Retina (tissue), 1 donor: Measurements from ENCODE around the gene NBEA.

Experiments
- DNase-seq: peaks from one replicate; pipeline ENCODE4 v3.0.0-alpha.2; 2016

NBEA gene

DNA sequence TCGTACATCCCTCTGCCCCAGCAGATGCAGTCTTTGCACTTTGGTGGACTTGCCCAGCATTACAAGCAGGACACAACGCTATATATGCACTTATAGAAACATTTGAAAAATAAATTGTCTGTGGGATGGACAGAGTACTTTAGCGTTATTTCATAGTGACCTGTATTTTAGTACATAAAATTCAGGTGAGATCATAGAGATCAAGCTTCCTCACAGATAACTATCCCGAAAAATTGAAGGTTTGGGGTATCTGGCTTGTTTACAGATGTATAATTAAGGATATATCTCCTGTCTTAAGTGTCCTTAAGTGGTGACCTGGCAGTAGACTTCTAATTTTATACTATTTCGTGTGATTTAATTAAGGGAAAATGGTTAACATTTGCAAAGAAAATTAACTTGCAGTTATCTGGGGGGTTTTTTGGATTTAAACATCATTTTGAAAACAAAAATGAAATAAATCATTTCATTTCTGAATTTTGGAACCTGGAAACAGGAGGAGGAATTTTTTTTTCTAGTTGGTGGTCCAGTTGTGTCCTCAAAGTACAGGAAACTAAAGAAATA, 535.4 kb downstream of the NBEA start:
- DNase-seq = no peak

DNA sequence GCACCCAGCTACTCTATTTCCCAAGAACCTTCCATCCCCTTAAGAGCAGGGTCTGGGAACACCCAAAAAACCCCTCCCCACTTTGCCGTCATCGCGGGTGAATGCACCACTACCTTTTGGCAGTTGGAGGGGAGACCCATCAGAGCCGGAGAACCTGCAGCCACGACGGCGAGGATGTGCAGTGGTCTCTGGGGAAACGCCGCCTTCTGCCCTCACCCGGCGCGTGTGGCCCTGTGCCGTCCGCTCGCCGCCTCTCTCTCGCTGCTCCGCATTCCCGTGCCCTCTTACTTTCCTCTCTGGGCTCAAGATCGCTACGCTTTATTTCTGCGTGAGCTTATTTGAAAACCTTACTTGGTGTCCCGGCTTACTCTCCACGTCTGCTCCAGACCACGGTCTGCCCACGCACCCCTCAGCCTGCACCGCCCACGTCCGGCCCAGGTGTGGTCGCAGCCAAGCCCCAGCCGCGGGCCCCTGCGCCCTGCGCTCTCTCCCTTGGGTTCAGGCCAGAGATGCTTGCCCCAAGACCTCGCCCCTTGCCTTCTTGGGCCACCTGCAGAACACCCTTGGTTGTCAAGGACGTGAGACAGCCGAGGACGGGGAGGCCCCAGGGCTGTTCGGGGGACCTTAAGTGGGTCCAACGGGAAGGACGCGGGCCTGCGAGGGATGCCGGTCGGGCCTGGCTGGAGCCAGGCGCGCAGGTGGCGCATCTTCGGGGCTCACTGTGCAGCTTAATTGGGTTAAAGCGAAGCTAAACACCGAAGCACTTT, 536.4 kb downstream of the NBEA start:
- peak; percentile 91 for DNase-seq

DNA sequence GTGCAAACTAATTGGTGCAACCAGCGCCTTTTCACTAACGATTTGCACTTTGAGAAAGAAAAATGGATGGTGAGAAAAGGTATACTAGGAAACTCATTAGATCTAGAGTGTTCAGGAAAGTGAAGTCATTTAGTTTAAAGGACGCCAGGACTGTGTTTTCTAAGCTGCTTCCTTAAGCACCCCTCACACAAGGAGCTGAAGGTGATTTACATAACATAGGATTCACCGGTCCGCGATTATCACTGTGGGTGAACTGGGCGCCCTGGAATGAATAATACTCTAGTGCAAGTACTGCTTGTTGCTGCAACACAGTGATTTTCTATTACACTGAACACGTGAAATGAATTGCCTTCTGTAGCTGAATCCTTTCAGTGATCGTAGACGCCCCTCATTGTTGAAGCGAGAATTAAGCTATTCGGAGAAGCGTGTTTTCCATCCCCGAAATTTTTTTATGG, 537.0 kb downstream of the NBEA start:
- no peak for DNase-seq

DNA sequence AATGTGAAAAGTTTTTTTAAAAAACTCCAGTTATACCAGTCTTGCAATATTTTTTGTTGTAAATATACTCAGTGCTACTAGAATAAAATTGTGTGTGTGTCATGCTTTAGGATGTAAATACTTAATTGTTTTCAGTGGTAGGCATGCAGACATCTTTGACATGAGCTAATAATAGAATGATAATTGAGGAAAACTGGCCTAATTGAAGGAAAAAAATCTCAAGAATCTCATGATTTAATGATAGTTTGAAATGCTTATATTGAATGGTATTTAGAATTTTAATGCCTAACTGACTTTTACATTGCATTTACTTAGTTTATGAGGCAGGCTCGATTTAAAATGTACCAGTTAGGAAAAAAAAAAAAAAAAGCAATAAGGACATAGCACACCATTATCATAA, 537.6 kb downstream of the NBEA start:
- no peak for DNase-seq

DNA sequence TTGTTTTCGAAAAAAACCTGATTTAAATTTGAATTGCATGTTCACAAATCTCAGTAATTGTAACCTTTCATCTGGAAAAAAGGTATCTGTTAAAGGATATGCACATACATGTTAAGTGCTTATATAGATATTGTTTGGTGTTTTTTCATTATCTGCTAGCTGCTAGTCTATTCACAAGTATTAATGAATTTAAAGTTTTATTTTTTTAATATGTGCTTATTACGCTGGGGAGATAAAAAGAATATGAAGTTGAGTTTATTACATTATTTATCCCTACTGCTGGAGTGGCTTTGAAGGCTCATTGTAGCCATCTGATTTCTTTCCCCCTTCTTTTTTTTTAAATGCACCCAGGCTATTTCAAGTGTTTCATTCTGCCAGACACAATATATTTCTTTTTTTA, 538.3 kb downstream of the NBEA start:
- no peak for DNase-seq

DNA sequence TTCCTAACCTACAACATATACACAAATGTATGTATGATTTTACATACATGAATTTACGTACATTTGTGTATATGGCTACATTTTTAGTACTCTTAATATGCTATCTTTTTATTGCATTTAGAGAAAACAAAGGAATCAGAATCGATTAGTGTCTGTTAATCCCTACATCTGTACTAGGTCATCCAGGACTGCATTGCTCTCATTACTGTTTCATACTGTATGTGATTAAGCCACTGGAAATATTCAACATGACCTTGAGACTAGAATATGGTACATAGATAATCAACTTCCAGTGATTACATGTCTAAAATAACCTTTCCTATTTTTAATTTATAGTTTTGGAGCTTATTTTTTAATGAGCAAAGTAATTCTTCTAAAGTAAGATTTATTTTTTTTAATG, 539.7 kb downstream of the NBEA start:
- no peak for DNase-seq

DNA sequence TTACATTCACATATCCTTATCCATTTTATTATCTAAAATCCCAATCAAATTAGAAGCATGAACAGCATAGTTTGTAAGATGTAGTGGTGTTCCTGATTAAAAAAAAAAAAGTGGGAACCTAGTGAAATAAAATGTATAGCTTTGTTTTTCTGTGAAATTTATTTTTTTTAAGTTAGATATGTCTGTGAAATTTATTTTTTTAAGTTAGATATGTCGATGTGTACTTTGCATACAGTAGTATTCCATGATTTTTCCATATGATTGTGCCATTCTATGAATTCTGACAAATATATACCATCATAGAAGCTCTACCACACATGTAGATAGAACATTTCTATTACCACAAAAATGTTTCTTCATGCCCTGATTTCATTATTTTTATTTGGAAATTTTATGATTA, 540.5 kb downstream of the NBEA start:
- no peak for DNase-seq

DNA sequence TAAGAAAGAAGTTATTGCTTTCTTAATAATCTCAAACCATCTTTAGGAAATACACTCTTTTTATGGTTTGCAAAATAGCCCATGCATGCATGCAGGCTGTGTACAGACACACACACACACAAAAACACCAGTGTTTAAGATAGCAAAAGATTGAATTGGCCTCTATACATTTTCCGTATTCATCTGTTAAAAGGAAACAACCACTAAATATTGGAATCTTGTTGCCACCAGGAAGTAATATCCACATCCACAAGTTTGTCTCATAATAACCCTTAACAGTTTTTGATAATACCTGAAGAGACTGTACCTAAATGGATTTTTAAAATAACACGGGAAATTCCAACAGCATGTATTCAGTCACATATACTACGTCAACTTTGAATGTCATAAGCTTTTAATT, 541.7 kb downstream of the NBEA start:
- no peak for DNase-seq

DNA sequence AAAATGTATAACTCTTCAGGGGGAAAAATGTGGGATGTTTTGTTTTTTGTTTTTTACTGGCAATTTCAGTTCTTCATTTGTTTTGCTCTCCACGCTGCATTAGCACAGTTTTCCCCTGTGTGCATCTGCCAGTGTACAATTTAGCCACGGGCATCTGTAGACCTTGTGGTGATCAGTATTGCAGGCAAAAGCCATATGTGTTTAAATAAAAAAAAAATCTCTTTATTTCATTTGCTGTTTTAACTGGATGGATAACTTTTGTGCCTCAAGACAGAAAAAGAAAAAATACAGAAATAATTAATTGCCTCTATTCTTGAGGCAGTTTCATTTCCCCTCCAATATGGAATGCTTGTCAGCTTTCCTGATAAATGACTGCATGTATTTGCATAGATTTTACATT, 542.3 kb downstream of the NBEA start:
- peak; percentile 61 for DNase-seq

DNA sequence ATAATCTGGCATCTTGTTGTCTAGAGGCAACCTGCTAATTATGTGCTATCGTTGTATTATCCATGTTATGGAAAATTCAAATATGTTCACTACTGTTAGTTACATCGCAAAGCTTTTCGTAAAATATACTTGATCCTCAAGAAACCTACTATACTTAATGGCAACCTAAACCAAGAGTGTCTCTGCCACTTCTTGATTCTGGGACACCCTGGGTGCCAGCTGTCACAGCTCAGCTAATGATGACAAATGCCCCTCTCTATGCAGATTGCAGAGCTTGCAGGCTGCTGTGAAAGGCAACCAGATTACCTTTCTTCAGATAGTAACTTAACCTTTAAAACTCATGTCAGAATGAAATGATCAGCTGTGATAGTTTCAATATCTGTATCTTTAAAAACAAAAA, 543.4 kb downstream of the NBEA start:
- DNase-seq = no peak

DNA sequence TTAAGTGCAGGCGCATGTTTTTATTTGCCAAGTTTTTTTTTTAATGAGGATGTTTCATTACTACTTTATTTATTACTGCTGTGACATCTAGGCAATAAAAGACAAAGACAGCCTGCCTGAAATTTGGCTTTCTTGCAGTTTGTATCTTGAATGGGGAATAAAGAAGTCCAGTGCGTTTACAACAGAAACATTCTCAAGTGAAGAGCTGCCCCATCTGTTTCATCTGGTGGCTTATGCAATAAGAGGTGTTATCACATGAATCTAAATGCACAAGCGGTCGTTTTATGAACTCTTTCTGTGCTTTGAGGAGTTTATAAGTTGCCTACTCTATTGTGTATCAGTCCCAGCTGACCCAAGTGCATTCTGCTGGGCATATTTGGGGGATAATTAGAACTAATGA, 547.0 kb downstream of the NBEA start:
- no peak for DNase-seq

DNA sequence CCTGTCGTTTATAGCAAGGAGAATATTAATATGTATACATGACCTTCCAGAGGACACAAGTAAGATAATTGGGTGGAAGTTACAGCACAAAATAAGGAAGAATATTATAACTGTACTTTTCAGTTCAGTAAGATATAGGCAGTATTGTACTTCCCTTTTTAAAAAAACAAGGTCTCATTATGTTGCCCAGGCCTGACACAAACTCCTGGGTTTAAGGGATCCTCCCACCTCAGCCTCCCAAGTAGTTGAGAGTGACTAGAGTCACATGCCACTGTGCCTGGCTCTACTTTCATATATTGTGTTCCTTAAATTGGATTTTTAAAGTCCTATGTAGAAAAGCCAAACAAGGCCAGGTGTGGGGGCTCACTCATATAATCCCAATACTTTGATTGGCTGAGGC, 553.9 kb downstream of the NBEA start:
- DNase-seq = no peak

DNA sequence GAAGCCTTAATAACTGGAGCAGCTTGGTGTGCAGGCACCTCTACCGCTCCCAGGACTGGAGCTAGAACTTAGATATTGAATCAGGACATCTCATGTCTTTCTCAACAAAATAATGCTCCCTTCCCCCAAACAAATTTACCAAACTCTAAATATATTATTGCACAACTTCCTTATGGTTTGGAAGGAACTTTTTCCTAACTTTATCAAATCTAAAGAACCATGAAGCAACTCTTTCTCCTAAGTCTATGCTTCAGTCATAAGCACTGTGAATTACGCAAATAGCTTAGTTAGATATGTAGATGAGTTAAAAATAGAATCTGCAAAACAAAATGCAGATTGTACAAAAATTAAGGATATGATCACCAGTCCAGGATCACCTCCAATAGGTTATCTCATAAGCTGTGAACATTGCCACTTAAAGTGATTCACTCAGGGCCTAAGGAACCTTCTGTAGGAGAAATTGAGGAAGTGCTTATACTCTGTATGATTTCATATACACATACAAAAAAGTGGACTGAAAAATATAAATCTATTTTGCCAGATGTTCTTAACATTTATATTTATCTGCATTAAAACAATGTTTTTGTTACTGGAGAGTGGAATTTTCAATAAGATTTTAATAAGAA, 554.8 kb downstream of the NBEA start:
- no peak for DNase-seq

DNA sequence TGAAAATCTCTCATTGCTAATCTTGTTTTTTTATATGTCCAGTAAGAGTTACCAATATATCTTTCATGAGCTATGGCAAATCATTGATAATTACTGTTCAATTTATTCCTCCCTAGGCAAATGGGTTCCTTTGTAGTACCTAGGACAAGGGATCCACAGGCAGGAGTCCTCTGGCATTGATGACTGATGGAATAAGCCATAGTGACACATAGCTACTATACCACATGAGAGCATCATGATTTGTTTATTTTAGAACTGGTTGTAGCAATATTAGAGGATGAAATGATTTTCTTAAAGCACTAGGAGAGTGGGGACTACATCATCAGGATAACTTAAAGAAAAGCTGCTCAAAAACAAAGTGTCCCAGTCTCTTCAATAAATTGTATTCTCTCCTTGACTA, 556.2 kb downstream of the NBEA start:
- no peak for DNase-seq

DNA sequence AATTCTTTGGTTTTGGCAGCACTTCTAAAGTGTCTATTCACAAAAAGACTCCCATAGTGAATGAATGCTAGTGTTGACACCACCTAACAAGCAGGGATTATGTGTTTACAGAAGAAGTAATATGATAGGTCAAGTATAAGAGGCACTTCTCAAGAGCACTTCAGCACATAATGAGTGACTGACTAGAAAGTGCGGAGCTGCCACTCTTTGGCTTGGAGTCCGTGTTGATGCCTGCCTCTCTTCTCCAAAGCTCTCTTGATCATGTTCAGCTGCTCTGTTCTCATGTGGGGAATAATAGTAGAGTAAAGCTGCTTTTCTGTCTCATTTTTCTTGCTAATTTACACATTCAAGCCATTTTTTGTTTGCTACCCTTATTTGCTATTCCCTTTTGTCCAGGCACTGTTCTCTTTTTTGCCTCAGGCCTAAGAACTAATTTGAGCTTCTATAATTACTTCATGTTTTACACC, 557.2 kb downstream of the NBEA start:
- peak; percentile 73 for DNase-seq

DNA sequence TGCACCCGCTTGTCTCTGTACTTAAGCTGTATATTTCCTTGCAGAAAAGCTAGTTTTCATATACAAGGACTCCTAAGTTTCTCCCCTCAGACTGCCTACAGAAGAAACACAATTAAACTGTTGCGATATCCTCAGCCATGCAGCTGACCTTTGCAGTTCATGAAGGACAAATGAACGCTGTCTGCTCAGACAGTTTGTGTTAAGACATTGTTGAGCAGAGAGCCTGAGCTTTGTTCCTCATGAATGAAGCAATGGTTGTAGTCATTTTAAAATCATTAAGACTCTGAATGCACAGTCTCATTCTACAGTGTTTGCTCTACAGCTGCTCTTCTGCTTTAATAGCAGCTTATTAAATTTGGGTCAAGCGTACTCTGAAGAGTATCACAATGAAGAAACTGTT, 557.6 kb downstream of the NBEA start:
- no peak for DNase-seq

DNA sequence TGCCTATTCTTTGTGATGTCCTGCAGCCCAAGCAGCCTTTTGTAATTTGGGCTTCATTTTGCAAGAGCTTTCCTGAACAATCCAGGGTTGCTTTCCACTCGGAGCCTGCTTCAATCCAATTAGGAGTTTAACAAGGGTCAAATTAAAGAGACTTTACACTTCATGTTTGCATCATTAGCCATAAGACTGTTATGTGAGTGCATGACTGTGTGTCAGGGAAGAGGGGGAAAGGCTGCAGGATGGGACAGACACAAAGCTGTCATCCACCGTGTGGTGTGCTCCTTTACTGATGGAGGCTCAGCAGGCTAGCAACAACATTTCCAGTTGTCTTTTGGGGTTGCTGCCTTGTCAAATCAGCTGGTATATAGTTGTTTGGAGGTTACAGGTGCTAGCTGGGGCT, 558.1 kb downstream of the NBEA start:
- peak; percentile 88 for DNase-seq

DNA sequence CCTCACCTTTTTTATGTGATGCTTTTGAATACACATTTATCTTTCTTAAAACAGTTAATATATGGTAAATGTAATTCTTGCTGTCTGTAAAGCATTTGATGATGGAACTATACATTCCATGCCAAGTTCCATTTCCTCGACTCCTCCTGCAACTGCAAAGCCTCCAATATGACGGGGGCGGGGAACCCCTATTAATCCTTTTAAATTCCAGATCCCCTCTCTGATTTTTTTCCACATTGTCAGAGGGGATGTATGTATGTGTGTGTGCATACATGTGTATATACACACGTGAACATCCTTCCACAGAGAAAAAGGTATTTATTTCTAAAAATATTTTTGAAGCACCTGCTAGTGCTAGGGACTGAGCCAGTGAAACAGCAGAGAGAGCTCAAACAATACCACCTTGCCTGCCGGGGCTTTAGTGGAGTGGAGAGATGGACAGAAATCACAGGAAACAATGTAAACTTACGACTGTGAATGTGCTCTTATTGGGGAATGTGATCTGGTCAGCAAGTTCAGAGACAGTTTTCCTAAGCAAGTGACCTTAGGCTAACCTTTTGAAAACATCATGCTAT, 559.7 kb downstream of the NBEA start:
- peak; percentile 49 for DNase-seq

DNA sequence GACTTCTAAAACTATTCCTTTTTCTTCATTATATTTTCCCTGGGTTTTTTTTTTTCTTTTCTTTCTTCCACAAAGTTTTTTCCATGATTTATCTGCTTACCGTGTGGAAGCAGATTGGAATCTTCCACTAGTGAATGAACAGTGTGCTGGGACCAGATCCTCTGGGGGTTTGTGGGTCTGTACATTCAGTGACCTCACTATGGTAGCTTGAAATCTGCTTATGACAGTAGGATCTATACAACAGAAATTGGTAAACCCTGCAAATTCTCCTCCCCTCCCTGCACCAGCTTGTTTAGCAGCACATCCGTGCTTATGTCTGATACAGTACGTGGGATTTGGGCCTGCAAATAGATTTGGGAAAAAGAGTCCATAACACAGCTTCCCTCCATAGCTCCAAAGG, 560.4 kb downstream of the NBEA start:
- no peak for DNase-seq

DNA sequence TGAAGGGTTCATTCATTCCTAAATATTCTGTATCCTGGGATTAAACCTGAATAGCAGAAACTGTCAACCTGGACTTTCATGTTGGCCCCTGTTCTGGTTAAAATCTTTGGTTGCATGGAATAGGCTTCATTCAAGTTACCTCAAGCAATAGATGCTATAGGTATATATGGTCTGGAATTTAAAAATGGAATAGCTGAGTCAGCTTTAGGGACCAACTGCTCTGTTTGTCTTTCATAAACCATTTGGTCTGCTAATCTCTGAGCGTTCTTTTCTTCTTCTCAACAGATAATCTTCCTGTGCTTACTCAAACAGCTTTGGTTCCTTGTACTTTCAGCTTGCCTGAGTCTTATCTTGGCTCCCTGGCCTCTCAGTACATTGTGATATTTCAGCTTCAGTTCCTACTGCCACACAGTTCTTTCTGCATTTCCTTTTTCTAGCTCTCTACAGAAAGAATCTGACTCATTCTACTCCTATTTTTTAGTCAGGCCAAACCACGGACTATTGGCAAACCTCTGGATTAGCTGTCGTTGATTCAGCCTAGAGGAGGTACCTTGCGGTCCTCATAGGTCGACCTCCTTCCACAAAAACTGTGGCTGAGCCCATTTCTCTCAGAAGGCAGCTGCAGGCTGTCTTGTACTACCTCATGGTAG, 570.3 kb downstream of the NBEA start:
- DNase-seq = no peak

DNA sequence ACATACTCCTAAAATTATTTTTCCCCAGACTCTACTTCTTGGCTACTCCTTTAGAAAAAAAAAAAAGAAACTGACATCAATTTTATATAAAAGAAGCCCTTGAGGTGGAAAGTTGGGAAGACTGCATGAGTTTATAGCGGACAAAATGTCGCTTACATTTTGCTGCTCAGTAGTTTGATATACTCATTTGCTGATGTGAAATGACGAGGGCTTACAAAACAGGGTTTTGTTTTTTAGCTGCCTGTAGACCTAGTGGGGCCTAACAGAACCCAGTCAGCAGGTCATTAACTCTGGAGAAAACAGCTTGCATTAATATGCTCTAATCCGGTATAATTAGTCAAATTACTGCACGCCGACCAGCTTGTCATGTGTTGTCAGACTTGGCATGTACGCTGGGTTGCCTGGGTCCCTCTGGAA, 572.0 kb downstream of the NBEA start:
- peak; percentile 87 for DNase-seq

DNA sequence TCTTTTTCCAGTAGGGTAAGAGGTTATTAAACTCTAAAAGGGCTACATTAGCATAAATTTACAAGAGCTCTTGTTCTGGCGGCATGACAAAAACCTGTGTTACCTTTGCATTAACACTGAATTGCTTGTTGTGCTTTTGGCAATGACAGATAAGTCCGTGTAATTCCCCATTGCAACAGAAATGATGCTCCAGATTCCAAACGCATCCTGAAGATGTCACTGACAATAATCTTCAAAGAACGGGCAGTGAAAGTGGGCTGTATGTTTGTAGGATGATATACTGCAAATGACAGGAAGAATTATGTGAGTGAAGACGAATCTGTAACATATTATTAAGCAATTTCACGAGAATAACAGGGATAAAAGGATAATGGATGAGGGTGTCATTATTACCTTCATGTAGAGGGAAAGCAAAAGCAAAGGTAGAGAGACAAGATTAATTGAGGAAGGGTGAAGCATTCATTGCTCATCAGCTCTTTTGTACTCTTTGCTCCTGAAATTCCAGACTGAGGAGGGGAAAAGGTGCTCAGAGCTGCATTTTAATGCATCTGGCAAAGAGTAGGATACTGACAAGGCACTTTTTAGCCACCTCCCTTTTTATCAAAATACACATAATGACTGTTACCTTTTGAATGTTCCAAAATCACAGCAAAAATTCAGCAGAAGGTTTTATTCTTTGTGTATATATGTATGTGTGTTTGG, 572.9 kb downstream of the NBEA start:
- peak; percentile 72 for DNase-seq
